Activated naive CD4-positive, alpha-beta T cell treated with anti-CD3 and anti-CD28 coated beads for 36 hours (primary cell): ENCODE measurements around the gene CCR5AS.
"Not testable (repeated sequence)": the region's sequence is repeated elsewhere in the genome, so short reads cannot be mapped to it uniquely, and the experiment has no call there.

Experiments
- CTCF ChIA-PET: fragments of 350-600 bp; sonication (Branson Sonifier 250); formaldehyde crosslinking; loops from one replicate; lab custom pipeline; 2021; ENCODE audit warnings: antibody characterized with exemption; lab: Charles Lee
- DNase-seq: peaks from one replicate; pipeline ENCODE4 v3.0.0-alpha.2; 2020
- H3K27ac Mint-ChIP-seq: one replicate; pipeline ENCODE4 v1.8.0; 2021; ENCODE audit warnings: mild to moderate bottlenecking, mixed read lengths
- H3K27me3 Mint-ChIP-seq: one replicate; pipeline ENCODE4 v1.8.0; 2021; ENCODE audit warnings: low read depth, mixed read lengths
- H3K36me3 Mint-ChIP-seq: one replicate; pipeline ENCODE4 v1.8.0; 2021; ENCODE audit warnings: low read depth, mixed read lengths
- H3K4me1 Mint-ChIP-seq: one replicate; pipeline ENCODE4 v1.8.0; 2021; ENCODE audit warnings: low read depth, mixed read lengths
- H3K4me3 Mint-ChIP-seq: one replicate; pipeline ENCODE4 v1.8.0; 2021; ENCODE audit warnings: mild to moderate bottlenecking, moderate library complexity, mixed read lengths
- H3K9me3 Mint-ChIP-seq: one replicate; pipeline ENCODE4 v1.8.0; 2021; ENCODE audit warnings: mixed read lengths
- intact Hi-C: fragments of 100-400 bp; cut with micrococcal nuclease; formaldehyde crosslinking; loops from one replicate; pipeline ENCODE4 v1.15.1; 2023

The CCR5AS gene

GRCh38 chr3:46409739-46410489, 3.0 kb upstream of the CCR5AS start:
- no peak for DNase-seq
- CTCF ChIA-PET: interaction anchor here (1.0 kb wide), 1 partner anchor 133 kb away, joined by 3 read pairs; no protein-coding TSS in a partner anchor
- H3K27ac Mint-ChIP-seq: no peak overlapping the region
- no peaks in the 10 kb centered on the region for H3K36me3 Mint-ChIP-seq
- peaks cover 25% of the 10 kb centered on the region for H3K4me1 Mint-ChIP-seq
- no peaks in the 10 kb centered on the region for H3K27me3 Mint-ChIP-seq
- intact Hi-C loops: no loop called here
- H3K9me3 Mint-ChIP-seq: no peaks in the 10 kb centered on the region
- H3K4me3 Mint-ChIP-seq: no peak overlapping the region

DNA sequence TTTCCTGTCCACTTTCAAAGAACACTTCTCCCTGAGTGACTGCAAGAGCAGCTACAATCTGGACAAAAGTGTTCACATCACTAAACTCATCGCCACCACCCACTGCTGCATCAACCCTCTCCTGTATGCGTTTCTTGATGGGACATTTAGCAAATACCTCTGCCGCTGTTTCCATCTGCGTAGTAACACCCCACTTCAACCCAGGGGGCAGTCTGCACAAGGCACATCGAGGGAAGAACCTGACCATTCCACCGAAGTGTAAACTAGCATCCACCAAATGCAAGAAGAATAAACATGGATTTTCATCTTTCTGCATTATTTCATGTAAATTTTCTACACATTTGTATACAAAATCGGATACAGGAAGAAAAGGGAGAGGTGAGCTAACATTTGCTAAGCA, 2.0 kb upstream of the CCR5AS start:
- no peak for DNase-seq
- CTCF ChIA-PET: interaction anchor here (0.7 kb wide), 1 partner anchor 9 kb away, joined by 3 read pairs; no protein-coding TSS in a partner anchor
- Mint-ChIP-seq H3K9me3 (no peaks in the 10 kb centered on the region), H3K4me3 (no peak overlapping the region), H3K36me3 (no peaks in the 10 kb centered on the region), H3K4me1 (peaks cover 25% of the 10 kb centered on the region), H3K27me3 (no peaks in the 10 kb centered on the region), H3K27ac (no peak overlapping the region)
- intact Hi-C loops: no loop called here

GRCh38 chr3:46407970-46408369, 1.1 kb upstream of the CCR5AS start:
- H3K4me1 Mint-ChIP-seq: peaks cover 25% of the 10 kb centered on the region
- CTCF ChIA-PET: interaction anchor here (1.5 kb wide), 1 partner anchor 30 kb away, joined by 6 read pairs; no protein-coding TSS in a partner anchor
- H3K4me3 Mint-ChIP-seq: no peak overlapping the region
- no peak overlapping the region for H3K27ac Mint-ChIP-seq
- DNase-seq: no peak
- intact Hi-C loops: no loop called here
- no peaks in the 10 kb centered on the region for H3K36me3 Mint-ChIP-seq
- H3K9me3 Mint-ChIP-seq: no peaks in the 10 kb centered on the region
- H3K27me3 Mint-ChIP-seq: no peaks in the 10 kb centered on the region

DNA sequence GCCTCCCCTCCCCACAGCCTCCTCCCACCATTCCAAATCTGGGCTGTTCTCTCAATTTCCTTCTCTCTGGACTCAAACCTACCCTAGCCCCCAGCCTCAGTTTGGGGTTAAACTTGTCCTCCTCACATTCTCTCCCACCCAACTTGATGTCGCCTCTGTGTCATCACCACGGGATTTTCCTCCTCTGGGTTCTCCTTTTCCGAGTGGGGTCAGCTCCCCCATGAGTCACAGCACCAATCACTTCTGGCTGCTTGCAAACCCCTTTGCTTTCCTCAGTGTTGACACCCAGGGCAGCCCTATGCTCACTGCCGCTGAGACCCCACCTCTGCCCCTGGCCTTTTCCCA, 451 bp downstream of the CCR5AS start:
- Mint-ChIP-seq H3K27ac (no peak overlapping the region), H3K9me3 (no peaks in the 10 kb centered on the region), H3K4me1 (peaks cover 25% of the 10 kb centered on the region), H3K36me3 (no peaks in the 10 kb centered on the region), H3K27me3 (peaks cover 2% of the 10 kb centered on the region), H3K4me3 (peak overlapping the region; percentile 66)
- intact Hi-C loops: no loop called here
- CTCF ChIA-PET: interaction anchor here (0.6 kb wide), 1 partner anchor 19 kb away, joined by 4 read pairs; no protein-coding TSS in a partner anchor
- DNase-seq: no peak

- Mint-ChIP-seq H3K4me3 (no peak overlapping the region), H3K27me3 (peaks cover 2% of the 10 kb centered on the region), H3K9me3 (no peaks in the 10 kb centered on the region), H3K27ac (no peak overlapping the region), H3K36me3 (no peaks in the 10 kb centered on the region), H3K4me1 (peaks cover 25% of the 10 kb centered on the region)
- CTCF ChIA-PET: no interaction called here
- DNase-seq: no peak
- intact Hi-C loops: no loop called here
Observed at GRCh38 chr3:46405301-46406019, 1.4 kb downstream of the CCR5AS start.

DNA sequence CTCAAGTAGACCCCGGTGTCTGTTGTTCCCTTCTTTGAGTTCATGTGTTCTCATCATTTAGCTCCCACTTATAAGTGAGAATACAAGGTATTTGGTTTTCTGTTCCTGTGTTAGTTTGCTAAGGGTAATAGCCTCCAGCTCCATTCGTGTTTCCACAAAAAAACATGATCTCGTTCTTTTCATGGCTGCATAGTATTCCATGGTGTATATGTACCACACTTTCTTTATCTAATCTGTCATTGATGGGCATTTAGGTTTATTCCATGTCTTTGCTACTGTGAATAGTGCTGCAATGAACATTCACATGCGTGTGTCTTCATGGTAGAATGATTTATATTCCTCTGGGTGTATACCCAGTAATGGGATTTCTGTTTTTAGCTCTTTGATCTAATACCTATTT, 4.0 kb downstream of the CCR5AS start:
- H3K4me1 Mint-ChIP-seq: peaks cover 15% of the 10 kb centered on the region
- H3K27ac Mint-ChIP-seq, H3K4me3 Mint-ChIP-seq, intact Hi-C loops, CTCF ChIA-PET, H3K27me3 Mint-ChIP-seq, H3K36me3 Mint-ChIP-seq, H3K9me3 Mint-ChIP-seq, DNase-seq: not testable (repeated sequence)

DNA sequence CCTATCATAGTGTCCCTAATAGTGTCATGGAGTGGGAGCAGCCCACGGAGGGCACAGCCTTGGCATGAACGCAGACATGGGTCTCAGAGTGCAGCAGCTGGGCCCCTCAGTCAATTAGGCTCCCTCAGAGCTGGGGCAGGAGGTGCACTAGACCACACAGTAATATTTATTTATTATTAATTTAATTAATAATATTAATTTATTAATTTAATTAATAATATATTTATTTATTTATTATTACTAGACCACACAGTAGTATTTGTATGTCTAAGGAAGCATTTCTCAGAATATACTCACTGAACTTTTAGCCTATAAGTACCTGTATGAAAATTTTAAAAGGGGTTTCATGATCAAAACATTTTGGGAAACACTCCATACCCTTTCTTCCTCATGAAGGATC, 5.3 kb downstream of the CCR5AS start:
- Mint-ChIP-seq H3K27me3 (peaks cover 2% of the 10 kb centered on the region), H3K4me1 (peaks cover 4% of the 10 kb centered on the region), H3K9me3 (no peaks in the 10 kb centered on the region), H3K4me3 (no peak overlapping the region), H3K27ac (no peak overlapping the region), H3K36me3 (no peaks in the 10 kb centered on the region)
- DNase-seq: no peak
- intact Hi-C loops: no loop called here
- CTCF ChIA-PET: no interaction called here

DNA sequence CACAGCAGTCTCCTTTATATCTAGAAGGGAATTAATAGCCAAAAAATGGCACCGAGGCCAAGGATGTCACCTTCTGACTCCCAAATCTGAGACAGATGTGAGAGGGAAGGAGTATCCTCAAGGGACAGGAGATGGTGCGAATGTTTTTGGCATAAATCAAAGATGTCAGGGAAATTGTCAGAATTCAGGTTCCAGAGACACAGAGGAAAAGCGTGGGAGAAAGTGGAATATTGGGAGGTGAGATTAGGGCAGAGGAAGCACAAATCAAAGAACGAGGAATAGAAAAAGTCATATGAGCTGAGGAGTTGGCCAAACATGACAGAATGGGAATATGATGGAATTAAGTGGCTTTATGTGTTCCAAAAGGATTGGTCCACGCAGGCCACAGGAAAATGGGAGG, 6.0 kb downstream of the CCR5AS start:
- CTCF ChIA-PET: no interaction called here
- DNase-seq: no peak
- Mint-ChIP-seq H3K4me1 (no peaks in the 10 kb centered on the region), H3K27me3 (peaks cover 2% of the 10 kb centered on the region), H3K4me3 (no peak overlapping the region), H3K36me3 (no peaks in the 10 kb centered on the region), H3K27ac (no peak overlapping the region), H3K9me3 (no peaks in the 10 kb centered on the region)
- intact Hi-C loops: no loop called here

- H3K9me3 Mint-ChIP-seq: no peaks in the 10 kb centered on the region
- no peak overlapping the region for H3K27ac Mint-ChIP-seq
- DNase-seq: no peak
- no peaks in the 10 kb centered on the region for H3K36me3 Mint-ChIP-seq
- H3K27me3 Mint-ChIP-seq: peaks cover 2% of the 10 kb centered on the region
- CTCF ChIA-PET: interaction anchor here (0.6 to 1.3 kb wide), 4 partner anchors 9 to 198 kb away, joined by 3 to 7 read pairs (median 3); no protein-coding TSS in a partner anchor
- intact Hi-C loops: no loop called here
- no peaks in the 10 kb centered on the region for H3K4me1 Mint-ChIP-seq
- no peak overlapping the region for H3K4me3 Mint-ChIP-seq
Observed at GRCh38 chr3:46400000-46400734, 6.7 kb downstream of the CCR5AS start.

DNA sequence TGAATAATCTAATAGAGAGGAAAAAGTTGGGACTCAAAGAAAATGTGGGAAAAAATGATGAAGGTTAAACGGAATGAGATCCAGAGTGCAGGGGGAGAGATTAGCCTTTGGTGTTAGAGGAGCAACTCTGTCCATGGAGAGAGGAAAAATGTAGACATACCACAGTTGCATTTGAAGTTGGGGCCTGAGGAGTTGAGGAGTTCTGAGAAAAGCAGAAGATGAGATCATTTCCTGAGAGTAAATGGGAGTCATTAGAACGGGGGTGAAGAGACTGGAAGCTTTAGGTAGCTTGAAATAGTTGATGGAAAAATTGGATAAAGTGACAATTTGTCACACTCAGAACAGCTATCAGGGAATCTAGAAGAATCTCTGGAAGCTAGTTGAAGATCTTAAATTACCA, 7.3 kb downstream of the CCR5AS start:
- no peak overlapping the region for H3K4me3 Mint-ChIP-seq
- H3K9me3 Mint-ChIP-seq: no peaks in the 10 kb centered on the region
- intact Hi-C loops: no loop called here
- no peak for DNase-seq
- CTCF ChIA-PET: interaction anchor here (1.0 to 1.3 kb wide), 3 partner anchors 9 to 28 kb away, joined by 3 read pairs; no protein-coding TSS in a partner anchor
- no peak overlapping the region for H3K27ac Mint-ChIP-seq
- peaks cover 2% of the 10 kb centered on the region for H3K27me3 Mint-ChIP-seq
- no peaks in the 10 kb centered on the region for H3K36me3 Mint-ChIP-seq
- H3K4me1 Mint-ChIP-seq: no peaks in the 10 kb centered on the region

DNA sequence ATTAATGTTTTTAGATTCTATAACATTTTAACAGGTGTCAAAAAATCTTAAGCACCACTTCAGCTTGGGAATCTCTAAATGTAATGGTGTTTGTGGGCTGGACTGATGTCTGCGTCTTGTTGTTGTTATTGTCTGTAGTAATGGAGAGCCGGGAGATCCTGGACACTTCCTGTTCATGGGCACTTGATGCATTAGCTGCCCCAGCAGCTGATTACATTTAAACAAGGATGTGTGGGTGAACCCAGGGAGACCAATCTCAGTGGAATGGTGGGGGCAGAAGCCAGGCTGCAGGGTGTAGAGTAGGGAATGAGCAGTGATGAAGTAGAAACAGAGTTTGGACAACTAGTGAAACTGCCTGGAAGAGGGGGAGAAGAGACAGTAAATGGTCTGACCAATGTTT, 7.8 kb downstream of the CCR5AS start:
- H3K4me3 Mint-ChIP-seq: no peak overlapping the region
- H3K4me1 Mint-ChIP-seq: no peaks in the 10 kb centered on the region
- no peaks in the 10 kb centered on the region for H3K9me3 Mint-ChIP-seq
- CTCF ChIA-PET: interaction anchor here (1.0 to 1.3 kb wide), 3 partner anchors 10 to 27 kb away, joined by 3 read pairs; no protein-coding TSS in a partner anchor
- H3K27me3 Mint-ChIP-seq: peaks cover 2% of the 10 kb centered on the region
- H3K36me3 Mint-ChIP-seq: no peaks in the 10 kb centered on the region
- no peak for DNase-seq
- no peak overlapping the region for H3K27ac Mint-ChIP-seq
- intact Hi-C loops: no loop called here

GRCh38 chr3:46398186-46398955, 8.5 kb downstream of the CCR5AS start:
- H3K27ac Mint-ChIP-seq: no peak overlapping the region
- no peaks in the 10 kb centered on the region for H3K4me1 Mint-ChIP-seq
- intact Hi-C loops: no loop called here
- no peaks in the 10 kb centered on the region for H3K9me3 Mint-ChIP-seq
- DNase-seq: no peak
- no peak overlapping the region for H3K4me3 Mint-ChIP-seq
- no peaks in the 10 kb centered on the region for H3K36me3 Mint-ChIP-seq
- CTCF ChIA-PET: no interaction called here
- peaks cover 2% of the 10 kb centered on the region for H3K27me3 Mint-ChIP-seq
